Spleen (tissue), 11 donors: ENCODE results near the gene FAM177B. TPM values are rescaled to one million over a fixed set of nuclear protein-coding genes. Genes with fewer than 3 reads are reported as not detected.

Experiments used
- DNase-seq: peaks from one replicate; pipeline ENCODE4 v3.0.0-alpha.2; 2020
- H3K27ac ChIP-seq, 8 donors: fragments of 200-600 bp; sonication (generic) in 7 of 8; 1 replicate in 4 of 8; 2 replicates in 4 of 8; pipeline versions ENCODE4 v1.5.0 to v1.8.0; 2016 to 2021; ENCODE audit warnings: inconsistent platforms in 4 of 8, mild to moderate bottlenecking in 4 of 8, moderate library complexity in 1 of 8
- H3K27me3 ChIP-seq, 7 donors: fragments of 200-600 bp; sonication (generic) in 6 of 7; replicated peaks in 1 of 7; 1 replicate in 4 of 7; 2 replicates in 3 of 7; pipeline versions ENCODE4 v1.5.0 to v1.8.0; 2016 to 2021; ENCODE audit warnings: inconsistent platforms in 3 of 7, mild to moderate bottlenecking in 1 of 7
- H3K36me3 ChIP-seq, 6 donors: fragments of 200-600 bp; sonication (generic) in 5 of 6; 1 replicate in 4 of 6; 2 replicates in 2 of 6; pipeline versions ENCODE4 v1.5.0 to v1.8.0; 2016 to 2021; ENCODE audit warnings: inconsistent platforms in 2 of 6
- H3K4me1 ChIP-seq, 6 donors: fragments of 200-600 bp; sonication (generic) in 5 of 6; 1 replicate in 3 of 6; 2 replicates in 3 of 6; pipeline versions ENCODE4 v1.5.0 to v1.8.0; 2016 to 2021; ENCODE audit warnings: inconsistent platforms in 3 of 6
- H3K4me3 ChIP-seq, 8 donors: fragments of 200-600 bp; sonication (generic) in 7 of 8; 1 replicate in 4 of 8; 2 replicates in 4 of 8; pipeline versions ENCODE4 v1.5.0 to v1.8.0; 2016 to 2021; ENCODE audit warnings: inconsistent platforms in 4 of 8, mild to moderate bottlenecking in 4 of 8, moderate library complexity in 2 of 8
- H3K9me3 ChIP-seq, 8 donors: fragments of 200-600 bp; sonication (generic) in 7 of 8; 1 replicate in 4 of 8; 2 replicates in 4 of 8; pipeline versions ENCODE4 v1.5.0 to v1.8.0; 2016 to 2021; ENCODE audit warnings: inconsistent platforms in 4 of 8
- POLR2A ChIP-seq, 3 donors: fragments of 450-650 bp; IDR thresholded peaks; one replicate each; pipeline ENCODE4 v1.5.1; 2017; ENCODE audit warnings: antibody characterized with exemption in 3 of 3, mild to moderate bottlenecking in 1 of 3
- POLR2AphosphoS5 ChIP-seq, 3 donors: sonication (generic); formaldehyde crosslinking; IDR thresholded peaks; one replicate each; pipeline ENCODE4 v1.5.1; 2017; ENCODE audit warnings: antibody characterized with exemption in 3 of 3
- WGBS, 5 donors: extraction: QIAGEN DNeasy Blood & Tissue Kit in 3 of 5; methylation state at CpG; one replicate each; pipeline versions ENCODE4 v1.1.5 to v1.1.7; 2013 to 2018; 5-methylcytosine and 5-hydroxymethylcytosine counted together
- intact Hi-C: fragments of 100-400 bp; cut with DNase I; formaldehyde crosslinking; loops from one replicate; pipeline ENCODE4 v1.15.0; 2023; ENCODE audit warnings: low total_unique reads
- polyA plus RNA-seq, 3 donors: library from polyadenylated mRNA; stranded (reverse); fragments of 200-250 nt; gene quantifications; one replicate each; pipeline ENCODE4 v1.2.1, GENCODE V29; 2013
- total RNA-seq, 7 donors: library from RNA; depleted of rRNA in 3 of 7; stranded (reverse); fragments of >200 nt in 3 of 7; fragmentation: NEBNext Ultra II Directional in 4 of 7; extraction: Animal tissue kit (Norgen Biotek cat#: 25700) in 4 of 7; gene quantifications; one replicate each; pipeline versions ENCODE4 v1.1.0 to v1.2.1, GENCODE V29; 2016 to 2021
- TF ChIP-seq, protein P1 (sequence below), 11 experiments: fragments of 200-600 bp in 7 of 11; fragments of 450-650 bp in 4 of 11; sonication (generic) in 4 of 11; IDR thresholded peaks in 8 of 11; conservative IDR thresholded peaks in 3 of 11; 1 replicate in 7 of 11; 2 replicates in 4 of 11; pipeline versions ENCODE4 v1.4.0 to v1.8.0; 2016 to 2021; ENCODE audit warnings: antibody characterized with exemption in 11 of 11, inconsistent platforms in 4 of 11, mild to moderate bottlenecking in 1 of 11
- donor health status: healthy with polysubstance abuse.
- donor health status: DM: no; HTN: no; CAD: no; lungs with moderate emphysema.
- donor health status: DM: no; HTN: no; CAD: no.
- donor health status: Bipolar disorder and iron deficiency.
- donor health status: healthy.
- donor health status: DM: no; HTN: no; CAD: no.
- donor health status: DM: yes; HTN: yes; CAD: no.

Gene FAM177B
- total and polyA plus RNA-seq, 10 donors, result 0.91 to 19.1 (median 6.8) TPM

DNA sequence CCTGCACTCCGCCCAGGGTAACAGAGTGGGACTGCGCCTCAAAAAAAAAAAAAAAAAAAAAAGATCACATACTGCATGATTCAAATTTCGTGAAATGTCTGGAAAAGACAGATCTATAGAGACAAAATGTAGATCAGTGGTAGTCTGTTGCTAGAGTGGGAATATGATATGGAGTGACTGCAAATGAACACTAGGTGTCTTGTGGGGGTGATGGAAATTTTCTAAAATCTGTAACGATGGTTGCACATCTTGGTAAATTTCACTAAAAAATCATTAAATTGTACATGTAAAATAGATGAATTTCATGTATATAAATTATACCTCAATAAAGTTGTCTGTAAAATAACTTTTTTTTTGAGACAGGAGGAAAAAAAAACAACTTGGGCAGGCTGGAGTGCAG is 30.2 kb upstream of the FAM177B start:
- H3K36me3 ChIP-seq, result peaks cover 0 to 43% (median 12%) of the 10 kb centered on the region in 6 donors
- H3K4me1 ChIP-seq, result peaks cover 13 to 67% (median 31%) of the 10 kb centered on the region in 6 donors
- no peak for TF ChIP-seq POLR2AphosphoS5 (IDR thresholded peaks at IDR 0.05)
- TF ChIP-seq, protein P1, sequence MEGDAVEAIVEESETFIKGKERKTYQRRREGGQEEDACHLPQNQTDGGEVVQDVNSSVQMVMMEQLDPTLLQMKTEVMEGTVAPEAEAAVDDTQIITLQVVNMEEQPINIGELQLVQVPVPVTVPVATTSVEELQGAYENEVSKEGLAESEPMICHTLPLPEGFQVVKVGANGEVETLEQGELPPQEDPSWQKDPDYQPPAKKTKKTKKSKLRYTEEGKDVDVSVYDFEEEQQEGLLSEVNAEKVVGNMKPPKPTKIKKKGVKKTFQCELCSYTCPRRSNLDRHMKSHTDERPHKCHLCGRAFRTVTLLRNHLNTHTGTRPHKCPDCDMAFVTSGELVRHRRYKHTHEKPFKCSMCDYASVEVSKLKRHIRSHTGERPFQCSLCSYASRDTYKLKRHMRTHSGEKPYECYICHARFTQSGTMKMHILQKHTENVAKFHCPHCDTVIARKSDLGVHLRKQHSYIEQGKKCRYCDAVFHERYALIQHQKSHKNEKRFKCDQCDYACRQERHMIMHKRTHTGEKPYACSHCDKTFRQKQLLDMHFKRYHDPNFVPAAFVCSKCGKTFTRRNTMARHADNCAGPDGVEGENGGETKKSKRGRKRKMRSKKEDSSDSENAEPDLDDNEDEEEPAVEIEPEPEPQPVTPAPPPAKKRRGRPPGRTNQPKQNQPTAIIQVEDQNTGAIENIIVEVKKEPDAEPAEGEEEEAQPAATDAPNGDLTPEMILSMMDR (IDR thresholded peaks at IDR 0.05 in 8 of 11, conservative IDR thresholded peaks at IDR 0.05 in 3 of 11), result peak in 1 of 11 experiments; percentile 7
- 69 to 97% (median 72%) methylated on average over 4 of the region's 4 CpGs for WGBS, 5 donors
- no peaks in the 10 kb centered on the region for H3K27me3 ChIP-seq
- no peak overlapping the region for H3K27ac ChIP-seq
- peaks cover 0 to 6% (median 0%) of the 10 kb centered on the region in 8 donors for H3K9me3 ChIP-seq
- no peak overlapping the region for H3K4me3 ChIP-seq
- no peak for DNase-seq
- intact Hi-C loops, result no loop called here

DNA sequence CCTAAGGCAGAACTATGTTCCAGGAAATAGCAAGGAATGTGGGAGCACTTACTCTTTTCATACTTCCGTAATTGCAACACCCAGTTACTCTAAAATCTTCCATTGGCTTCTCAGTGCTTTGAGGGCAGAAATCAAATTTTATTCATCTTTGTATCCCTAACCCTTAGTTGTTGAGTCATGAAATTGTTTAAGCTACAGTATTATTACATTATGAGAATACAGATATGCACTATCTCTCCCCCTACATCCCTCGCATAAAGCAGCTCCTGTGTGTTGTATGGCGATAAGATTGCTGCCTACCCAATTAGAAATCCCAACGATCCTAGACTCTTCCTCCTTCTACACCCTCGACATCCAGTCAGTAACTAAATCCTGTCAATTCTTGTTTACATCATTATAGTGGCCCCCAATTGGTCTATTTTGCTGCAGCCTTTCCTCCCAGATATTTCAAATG is 27.3 kb upstream of the FAM177B start:
- whole genome bisulfite sequencing, 5 donors, result 76 to 88% (median 84%) methylated on average over 5 of the region's 5 CpGs
- intact Hi-C loops, result no loop called here

DNA sequence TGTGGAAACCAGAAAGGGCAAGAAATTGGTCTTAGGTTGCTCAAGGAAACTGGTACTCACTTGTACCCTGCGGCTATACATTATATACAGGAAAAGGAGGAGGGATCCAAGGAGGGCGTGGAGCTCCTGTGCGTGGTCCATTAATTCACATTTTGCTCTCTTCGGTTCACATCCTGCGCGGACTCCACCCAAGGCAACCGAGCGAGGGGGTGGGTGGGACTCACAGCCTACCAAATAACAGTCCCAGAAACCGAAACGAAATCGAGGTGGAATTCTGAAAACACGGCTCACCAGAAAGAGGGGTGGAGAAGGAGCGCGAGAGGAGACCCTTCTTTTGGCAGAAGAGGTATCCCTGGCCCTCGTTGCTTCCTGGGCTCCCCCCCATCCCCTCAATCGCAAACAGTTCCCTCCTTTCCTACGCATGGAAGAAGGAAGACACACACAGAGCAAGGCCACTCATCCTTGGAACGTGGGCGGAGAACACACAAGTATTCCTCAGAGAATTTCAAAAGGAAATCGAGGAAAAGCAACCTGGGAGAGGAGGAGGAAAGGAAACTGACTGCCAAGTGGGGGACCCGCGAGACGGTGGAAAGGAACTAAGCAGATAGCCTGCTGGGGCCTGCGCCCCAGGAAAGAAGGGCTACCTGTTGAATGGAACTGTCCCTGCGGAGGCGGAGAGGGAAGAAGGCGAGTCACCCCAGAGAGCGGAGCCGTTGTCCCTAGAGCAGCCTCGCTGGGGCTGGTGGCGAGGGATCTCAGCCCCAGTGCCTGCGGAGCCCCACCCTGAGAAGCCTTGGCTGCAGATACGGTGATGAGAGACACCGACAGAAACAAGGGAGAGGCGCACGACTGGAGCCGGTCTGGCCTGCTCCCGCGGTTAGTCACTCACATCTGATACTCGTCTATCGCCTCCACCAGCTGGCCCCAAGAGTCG is 25.4 kb upstream of the FAM177B start:
- peak overlapping the region; percentile 92 to 99 (median 98) for H3K27ac ChIP-seq
- 0 to 1% (median 0%) methylated on average over 40 to 42 of the region's 42 CpGs for WGBS, 5 donors
- no peaks in the 10 kb centered on the region for H3K27me3 ChIP-seq
- no peaks in the 10 kb centered on the region for H3K9me3 ChIP-seq
- H3K4me1 ChIP-seq, result peaks cover 23 to 79% (median 53%) of the 10 kb centered on the region in 6 donors
- TF ChIP-seq, protein P1 (IDR thresholded peaks at IDR 0.05 in 8 of 11, conservative IDR thresholded peaks at IDR 0.05 in 3 of 11), result no peak
- TF ChIP-seq POLR2AphosphoS5 (IDR thresholded peaks at IDR 0.05), result peak in 2 of 3 donors; percentile 64 to 67
- peak; percentile 90 for DNase-seq
- H3K36me3 ChIP-seq, result peaks cover 0 to 39% (median 14%) of the 10 kb centered on the region in 6 donors
- intact Hi-C loops, result no loop called here
- peak overlapping the region; percentile 85 to 98 (median 94) for H3K4me3 ChIP-seq

More for the DNA sequence above, 27.3 kb upstream of the FAM177B start:
- Histone ChIP-seq H3K4me1 (peaks cover 22 to 74% (median 41%) of the 10 kb centered on the region in 6 donors), H3K27ac (peak overlapping the region in 4 of 8 donors; percentile 20 to 99 (median 96)), H3K9me3 (no peaks in the 10 kb centered on the region), H3K4me3 (peak overlapping the region in 1 of 8 donors; percentile 92), H3K36me3 (peaks cover 0 to 25% (median under 1%) of the 10 kb centered on the region in 6 donors), H3K27me3 (no peaks in the 10 kb centered on the region)
- DNase-seq, result no peak
- TF ChIP-seq POLR2AphosphoS5 (IDR thresholded peaks at IDR 0.05) (no peak), POLR2A (IDR thresholded peaks at IDR 0.05) (no peak)
- TF ChIP-seq, protein P1 (IDR thresholded peaks at IDR 0.05 in 8 of 11, conservative IDR thresholded peaks at IDR 0.05 in 3 of 11), result no peak
